Keratinocyte (primary cell): ENCODE results near the gene ISG15. TPM values are rescaled to one million over a fixed set of nuclear protein-coding genes. Genes with fewer than 3 reads are reported as not detected.

Source experiments
- DNase-seq: peaks from one replicate; pipeline ENCODE4 v3.0.0-alpha.2; 2011; ENCODE audit warnings: low read depth, missing footprints, low spot score
- FAIRE-seq: peaks from 2 replicates; lab custom pipeline; 2011; peaks lifted over from hg19 to GRCh38; lab: Jason Lieb, UNC
- H2AFZ ChIP-seq: 2 replicates; pipeline ENCODE4 v1.6.0; 2012; ENCODE audit warnings: low read length, control low read depth, inconsistent platforms; ENCODE audit not compliant: control insufficient read depth
- H3K27ac ChIP-seq: 2 replicates; pipeline ENCODE4 v1.5.1; 2011; ENCODE audit warnings: low read length; ENCODE audit not compliant: control insufficient read depth, insufficient read depth
- H3K27me3 ChIP-seq: 3 replicates; pipeline ENCODE4 v1.6.0; 2011; ENCODE audit warnings: low read length; ENCODE audit not compliant: control insufficient read depth, insufficient read depth; ENCODE audit errors: extremely low read depth
- H3K36me3 ChIP-seq, 2 experiments: 2 replicates in 1 of 2; 3 replicates in 1 of 2; pipeline ENCODE4 v1.5.1; 2011; ENCODE audit warnings: low read length in 2 of 2, mild to moderate bottlenecking in 1 of 2; ENCODE audit not compliant: control insufficient read depth in 2 of 2, insufficient read depth in 2 of 2; ENCODE audit errors: extremely low read depth in 1 of 2
- H3K4me1 ChIP-seq: 3 replicates; pipeline ENCODE4 v1.5.1; 2011; ENCODE audit warnings: low read length; ENCODE audit not compliant: control insufficient read depth, insufficient read depth; ENCODE audit errors: extremely low read depth
- H3K4me2 ChIP-seq: 3 replicates; pipeline ENCODE4 v1.6.0; 2011; ENCODE audit warnings: low read depth, low read length; ENCODE audit not compliant: control insufficient read depth, insufficient read depth; ENCODE audit errors: extremely low read depth
- H3K4me3 ChIP-seq, 3 experiments: fragments of 200-600 bp in 1 of 3; sonication (generic) in 1 of 3; 2 replicates in 2 of 3; 3 replicates in 1 of 3; pipeline ENCODE4 v1.5.1; 2011 to 2016; ENCODE audit warnings: low read length in 3 of 3, mild to moderate bottlenecking in 3 of 3, control low read depth in 2 of 3, inconsistent platforms in 1 of 3, low read depth in 1 of 3, mixed read lengths in 1 of 3, mixed run types in 1 of 3, moderate library complexity in 1 of 3; ENCODE audit not compliant: control insufficient read depth in 2 of 3, insufficient read depth in 2 of 3; ENCODE audit errors: extremely low read depth in 1 of 3
- H3K79me2 ChIP-seq: 2 replicates; pipeline ENCODE4 v1.6.0; 2012; ENCODE audit warnings: low read length; ENCODE audit not compliant: control insufficient read depth, insufficient read depth
- H3K9ac ChIP-seq: 3 replicates; pipeline ENCODE4 v1.6.0; 2011; ENCODE audit warnings: low read length; ENCODE audit not compliant: control insufficient read depth, insufficient read depth; ENCODE audit errors: extremely low read depth
- H3K9me1 ChIP-seq: 3 replicates; pipeline ENCODE4 v1.6.0; 2011; ENCODE audit warnings: low read length; ENCODE audit not compliant: control insufficient read depth, insufficient read depth; ENCODE audit errors: extremely low read depth
- H3K9me3 ChIP-seq: 2 replicates; pipeline ENCODE4 v1.5.1; 2012; ENCODE audit warnings: low read depth, low read length; ENCODE audit not compliant: control insufficient read depth
- H4K20me1 ChIP-seq: 3 replicates; pipeline ENCODE4 v1.6.0; 2011; ENCODE audit warnings: low read length; ENCODE audit not compliant: control insufficient read depth, insufficient read depth; ENCODE audit errors: extremely low read depth
- EZH2 ChIP-seq: IDR thresholded peaks from one replicate; pipeline ENCODE4 v1.6.1; 2012; ENCODE audit warnings: inconsistent platforms, mild to moderate bottlenecking, low read length, moderate library complexity
- dilution Hi-C: fragments of 300-500 bp; cut with MboI; formaldehyde crosslinking; loops from one replicate; pipeline ENCODE4 v1.7.0; 2020; ENCODE audit warnings: low sequenced_read_pairs; ENCODE audit not compliant: extremely low pct_ligation_motif_present
- polyA plus RNA-seq, 5 experiments: library from polyadenylated mRNA; depleted of rRNA in 3 of 5; stranded (reverse) in 3 of 5; stranded (forward) in 1 of 5; unstranded in 1 of 5; fragments of >200 nt; gene quantifications; 1 replicate in 1 of 5; 2 replicates in 3 of 5; 3 replicates in 1 of 5; pipeline versions ENCODE4 v1.2.1 to v1.2.3, GENCODE V29; 2011 to 2012; ENCODE audit warnings: missing spikeins in 2 of 5, low read depth in 1 of 5, low replicate concordance in 1 of 5
- TF ChIP-seq, protein P1 (sequence below), 3 experiments: IDR thresholded peaks in 1 of 3; conservative IDR thresholded peaks in 1 of 3; optimal IDR thresholded peaks in 1 of 3; 2 replicates in 2 of 3; 3 replicates in 1 of 3; pipeline versions ENCODE3 to v1.5.1; 2011; ENCODE audit warnings: low read length in 3 of 3, mild to moderate bottlenecking in 3 of 3, moderate library complexity in 2 of 3, control low read depth in 1 of 3, inconsistent platforms in 1 of 3; ENCODE audit not compliant: insufficient read depth in 2 of 3; ENCODE audit errors: extremely low read depth in 1 of 3

ISG15 gene
- polyA plus RNA-seq, 1 donor (not counting 4 experiments of a cell fraction or from before 2014, with no cell fraction given) = 246 TPM

GRCh38 chr1:1021010-1021919 lies 8.0 kb downstream of the ISG15 start:
- Histone ChIP-seq H2AFZ (no peak overlapping the region), H3K9me3 (no peaks in the 10 kb centered on the region), H4K20me1 (no peaks in the 10 kb centered on the region), H3K4me2 (peak overlapping the region; percentile 94), H3K4me1 (peaks cover 49% of the 10 kb centered on the region), H3K36me3 (peaks cover 18 to 20% of the 10 kb centered on the region in 2 experiments), H3K79me2 (peaks cover 49% of the 10 kb centered on the region), H3K4me3 (peak overlapping the region; percentile 81 to 89 (median 86)), H3K9ac (peak overlapping the region; percentile 86), H3K27me3 (no peaks in the 10 kb centered on the region), H3K27ac (peak overlapping the region; percentile 87), H3K9me1 (no peaks in the 10 kb centered on the region)
- FAIRE-seq (no peak), DNase-seq (no peak)
- dilution Hi-C loops = no loop called here
- TF ChIP-seq, protein P1, sequence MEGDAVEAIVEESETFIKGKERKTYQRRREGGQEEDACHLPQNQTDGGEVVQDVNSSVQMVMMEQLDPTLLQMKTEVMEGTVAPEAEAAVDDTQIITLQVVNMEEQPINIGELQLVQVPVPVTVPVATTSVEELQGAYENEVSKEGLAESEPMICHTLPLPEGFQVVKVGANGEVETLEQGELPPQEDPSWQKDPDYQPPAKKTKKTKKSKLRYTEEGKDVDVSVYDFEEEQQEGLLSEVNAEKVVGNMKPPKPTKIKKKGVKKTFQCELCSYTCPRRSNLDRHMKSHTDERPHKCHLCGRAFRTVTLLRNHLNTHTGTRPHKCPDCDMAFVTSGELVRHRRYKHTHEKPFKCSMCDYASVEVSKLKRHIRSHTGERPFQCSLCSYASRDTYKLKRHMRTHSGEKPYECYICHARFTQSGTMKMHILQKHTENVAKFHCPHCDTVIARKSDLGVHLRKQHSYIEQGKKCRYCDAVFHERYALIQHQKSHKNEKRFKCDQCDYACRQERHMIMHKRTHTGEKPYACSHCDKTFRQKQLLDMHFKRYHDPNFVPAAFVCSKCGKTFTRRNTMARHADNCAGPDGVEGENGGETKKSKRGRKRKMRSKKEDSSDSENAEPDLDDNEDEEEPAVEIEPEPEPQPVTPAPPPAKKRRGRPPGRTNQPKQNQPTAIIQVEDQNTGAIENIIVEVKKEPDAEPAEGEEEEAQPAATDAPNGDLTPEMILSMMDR (optimal IDR thresholded peaks at IDR 0.05 in 1 of 3, IDR thresholded peaks at IDR 0.05 in 1 of 3, conservative IDR thresholded peaks at IDR 0.05 in 1 of 3; ENCODE audit: extremely low read depth in 1 of 3, insufficient read depth in 2 of 3, low read length in 3 of 3) = no peak
- no peak for TF ChIP-seq EZH2

DNA sequence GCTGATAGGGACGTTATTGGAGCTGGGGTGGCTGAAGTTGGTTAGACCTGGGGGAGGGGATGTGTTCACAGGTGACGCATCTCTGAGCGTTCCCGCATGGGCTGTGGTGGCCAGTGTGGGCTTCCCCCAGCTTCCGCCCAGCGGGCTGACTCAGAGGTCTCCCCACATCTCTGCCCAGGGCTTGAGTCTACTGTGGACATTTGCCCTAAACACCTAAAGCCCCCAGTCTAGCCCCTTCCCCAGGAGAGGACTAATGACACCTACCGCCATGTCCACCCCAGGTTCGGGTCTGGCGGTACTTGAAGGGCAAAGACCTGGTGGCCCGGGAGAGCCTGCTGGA lies 8.6 kb downstream of the ISG15 start:
- Histone ChIP-seq H2AFZ (no peak overlapping the region), H3K79me2 (peaks cover 56% of the 10 kb centered on the region), H3K9ac (peak overlapping the region; percentile 86), H3K4me1 (peaks cover 50% of the 10 kb centered on the region), H4K20me1 (no peaks in the 10 kb centered on the region), H3K27me3 (no peaks in the 10 kb centered on the region), H3K27ac (peak overlapping the region; percentile 87), H3K9me1 (no peaks in the 10 kb centered on the region), H3K4me3 (peak overlapping the region; percentile 81 to 89 (median 86)), H3K36me3 (peaks cover 19 to 26% of the 10 kb centered on the region in 2 experiments), H3K9me3 (no peaks in the 10 kb centered on the region), H3K4me2 (peak overlapping the region; percentile 94)
- TF ChIP-seq EZH2 = no peak
- TF ChIP-seq, protein P1 (optimal IDR thresholded peaks at IDR 0.05 in 1 of 3, IDR thresholded peaks at IDR 0.05 in 1 of 3, conservative IDR thresholded peaks at IDR 0.05 in 1 of 3; ENCODE audit: extremely low read depth in 1 of 3, insufficient read depth in 2 of 3, low read length in 3 of 3) = no peak
- FAIRE-seq (peak; percentile 51), DNase-seq (no peak)
- dilution Hi-C loops = no loop called here
